Fibroblast of villous mesenchyme (primary cell): ENCODE data around the gene CCDC154. TPM values are rescaled to one million over a fixed set of nuclear protein-coding genes. Genes with fewer than 3 reads are reported as not detected.
A peak's percentile ranks its signal among the peaks of the same experiment; 100 is the strongest.

Experiments
- DNase-seq: peaks from one replicate; pipeline ENCODE4 v3.0.0-alpha.2; 2010; ENCODE audit warnings: low read depth
- H3K4me3 ChIP-seq: 2 replicates; pipeline ENCODE4 v1.5.1; 2011; ENCODE audit warnings: low read depth, mild to moderate bottlenecking, low read length
- CTCF ChIP-seq: IDR thresholded peaks from 2 replicates; pipeline ENCODE4 v1.5.1; 2012; ENCODE audit warnings: low read depth, mild to moderate bottlenecking, low read length; ENCODE audit not compliant: insufficient read depth
- total RNA-seq: library from RNA; depleted of rRNA; stranded (reverse); fragments of >200 nt; gene quantifications from 2 replicates; pipeline ENCODE4 v1.2.3, GENCODE V29; 2012

CCDC154 gene
- total RNA-seq, 1 donor, result under 0.01 TPM

GRCh38 chr16:1477033-1477432, 32.7 kb upstream of the CCDC154 start:
- no peak for TF ChIP-seq CTCF
- no peak for DNase-seq

DNA sequence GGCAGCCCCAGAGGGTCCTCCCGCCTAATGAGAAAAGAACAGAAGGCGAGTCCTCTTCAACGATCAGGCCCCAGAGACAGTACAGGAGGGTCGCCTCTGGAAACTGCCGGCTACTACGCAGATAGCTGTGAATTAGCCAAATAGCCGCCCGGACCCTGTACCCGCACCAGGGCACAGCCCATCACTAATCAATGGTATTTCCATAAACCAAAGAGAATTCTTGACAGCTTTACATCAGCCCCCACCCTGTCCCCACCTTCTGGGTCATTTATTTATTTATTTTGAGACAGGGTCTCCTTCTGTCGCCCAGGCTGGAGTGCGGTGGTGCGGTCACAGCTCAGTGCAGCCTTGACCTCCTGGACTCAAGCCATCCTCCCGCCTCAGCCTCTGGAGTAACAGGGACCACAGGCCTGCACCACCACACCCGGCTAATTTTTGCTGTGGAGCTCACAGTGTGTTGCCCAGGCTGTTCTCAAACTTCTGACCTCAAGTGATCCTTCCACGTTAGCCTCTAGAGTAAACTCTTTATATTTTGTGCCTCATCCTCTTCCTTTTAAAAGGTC, 31.3 kb upstream of the CCDC154 start:
- TF ChIP-seq CTCF, result no peak
- H3K4me3 ChIP-seq, result peak overlapping the region; percentile 81
- DNase-seq, result no peak

More at GRCh38 chr16:1477033-1477432, 32.7 kb upstream of the CCDC154 start:
- H3K4me3 ChIP-seq, result no peak overlapping the region

DNA sequence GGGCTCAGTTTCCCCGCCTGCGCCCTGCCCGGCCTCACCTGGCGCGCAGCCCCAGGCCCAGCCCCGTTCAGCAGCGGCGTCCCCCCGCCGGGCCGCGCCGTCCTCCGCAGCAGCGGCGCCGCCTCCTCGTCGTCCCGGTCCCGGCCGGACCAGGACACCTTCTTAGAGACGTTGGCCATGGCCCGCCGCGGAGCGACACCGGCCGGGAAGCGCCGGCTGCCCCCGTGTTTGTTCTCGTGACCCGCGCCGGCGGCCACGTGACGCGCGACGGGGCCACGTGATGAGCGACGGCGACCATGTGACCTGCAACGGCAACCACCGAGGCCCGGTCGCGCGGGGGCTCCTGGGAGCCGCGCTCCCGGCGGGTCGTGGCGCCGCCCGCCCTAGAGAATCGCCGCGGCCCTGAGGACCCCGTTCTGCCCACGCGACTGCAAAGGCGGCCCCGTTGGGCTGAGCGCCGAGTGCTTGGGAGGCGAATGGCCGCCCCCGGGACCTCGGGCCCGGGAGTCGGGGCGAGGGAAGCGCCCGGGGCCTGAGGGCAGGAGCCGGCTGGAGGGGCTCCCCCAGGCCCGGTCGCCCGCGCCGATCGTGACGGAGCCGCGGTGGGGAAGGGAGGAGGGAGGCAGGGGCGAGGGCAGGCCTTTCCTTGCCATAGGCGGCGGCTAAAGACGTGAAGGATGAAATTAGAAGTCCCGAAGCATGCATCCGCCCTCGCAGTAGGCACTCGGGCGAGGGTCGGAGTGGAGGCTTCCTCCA, 30.6 kb upstream of the CCDC154 start, which contains the start of gene CLCN7:
Gene CLCN7, minus strand, starts transcription at position 233 of the 756 bp plus-strand sequence. Its CDS starts 54 bp downstream, at position 179.
- DNase-seq, result peak; percentile 87
- TF ChIP-seq CTCF, result no peak
- peak within 1 kb of the TSS; percentile 81 for H3K4me3 ChIP-seq

GRCh38 chr16:1474082-1474795, 29.9 kb upstream of the CCDC154 start:
- H3K4me3 ChIP-seq, result peak overlapping the region; percentile 81
- DNase-seq, result no peak
- no peak for TF ChIP-seq CTCF

- H3K4me3 ChIP-seq, result no peak overlapping the region
- no peak for TF ChIP-seq CTCF
Measured at GRCh38 chr16:1472974-1473373, 28.6 kb upstream of the CCDC154 start.

GRCh38 chr16:1471569-1472194, 27.3 kb upstream of the CCDC154 start:
- no peak overlapping the region for H3K4me3 ChIP-seq
- DNase-seq, result no peak
- TF ChIP-seq CTCF, result no peak

More at GRCh38 chr16:1472974-1473373, 28.6 kb upstream of the CCDC154 start:
- no peak for DNase-seq
